K562 (cell line): Measurements from ENCODE around the gene OR13C2. TPM values are rescaled to one million over a fixed set of nuclear protein-coding genes. Genes with fewer than 3 reads are reported as not detected.

Experiments
- ATAC-seq: fragments of 200-7000 bp; cut with Tn5 transposase; 3 replicates; pipeline ENCODE4 v1.9.1; 2020; ENCODE audit warnings: moderate library complexity
- BruUV-seq: library from RNA; stranded (reverse); fragments of 400-500 nt; replicated peaks from 2 replicates; lab custom pipeline; 2021; lab: Mats Ljungman, UMichigan
- CTCF ChIA-PET: fragments of 300-600 bp; formaldehyde crosslinking; extraction: SDS; loops from one replicate; lab custom pipeline; 2021; ENCODE audit warnings: low intra/inter-chr PET ratio; lab: Yijun Ruan, JAX
- POLR2A ChIA-PET: fragments of 300-600, 350-650 bp; sonication (Branson Sonifier 250); formaldehyde crosslinking; extraction: SDS; loops from one replicate; lab custom pipeline; 2021; ENCODE audit warnings: antibody characterized with exemption, inconsistent platforms; lab: Yijun Ruan, JAX
- DNase-seq, 4 experiments: peaks; one replicate each; pipeline versions ENCODE4 v3.0.0 to v3.0.0-alpha.2; 2011 to 2018; ENCODE audit warnings: low spot score in 3 of 4, mixed read lengths in 3 of 4; ENCODE audit errors: extremely low read depth in 1 of 4
- FAIRE-seq: peaks from 2 replicates; lab custom pipeline; 2011; peaks lifted over from hg19 to GRCh38; lab: Jason Lieb, UNC
- H2AFZ ChIP-seq: 2 replicates; pipeline ENCODE4 v1.6.0; 2011; ENCODE audit warnings: low read depth, low read length, control low read depth, inconsistent platforms
- H3K27ac ChIP-seq: fragments of 200-600 bp; 3 replicates; pipeline ENCODE4 v1.8.0; 2011; ENCODE audit warnings: low read depth, mild to moderate bottlenecking, control low read depth, inconsistent platforms, low read length, moderate library complexity, mixed read lengths; ENCODE audit errors: extremely low read depth
- H3K27me3 ChIP-seq, 2 experiments: fragments of 300-600 bp in 1 of 2; 2 replicates in 1 of 2; 3 replicates in 1 of 2; pipeline versions ENCODE4 v1.6.0 to v1.8.0; 2011; ENCODE audit warnings: inconsistent platforms in 2 of 2, low read length in 2 of 2, mild to moderate bottlenecking in 1 of 2, mixed read lengths in 1 of 2, moderate library complexity in 1 of 2; ENCODE audit not compliant: control insufficient read depth in 2 of 2, insufficient read depth in 2 of 2
- H3K36me3 ChIP-seq: fragments of 300-600 bp; 3 replicates; pipeline ENCODE4 v1.8.0; 2011; ENCODE audit warnings: mild to moderate bottlenecking, low read length, inconsistent platforms; ENCODE audit not compliant: control insufficient read depth, insufficient read depth
- H3K4me1 ChIP-seq, 2 experiments: fragments of 200-600 bp in 1 of 2; replicated peaks in 1 of 2; 2 replicates in 1 of 2; 3 replicates in 1 of 2; pipeline versions ENCODE4 v1.5.1 to v1.8.0; 2011; ENCODE audit warnings: inconsistent platforms in 2 of 2, low read length in 2 of 2, mild to moderate bottlenecking in 1 of 2, mixed read lengths in 1 of 2, moderate library complexity in 1 of 2; ENCODE audit not compliant: control insufficient read depth in 2 of 2, insufficient read depth in 2 of 2
- H3K4me2 ChIP-seq: 2 replicates; pipeline ENCODE4 v1.6.1; 2011; ENCODE audit warnings: low read length, control low read depth, inconsistent platforms, mixed read lengths; ENCODE audit not compliant: insufficient read depth
- H3K4me3 ChIP-seq: fragments of 200-600 bp; sonication (generic), shearing (Covaris generic); 2 replicates; pipeline ENCODE4 v1.5.1; 2016; ENCODE audit warnings: control low read depth, inconsistent platforms
- H3K79me2 ChIP-seq: fragments of 200-600 bp; 3 replicates; pipeline ENCODE4 v1.8.0; 2011; ENCODE audit warnings: low read length, inconsistent platforms; ENCODE audit not compliant: control insufficient read depth, insufficient read depth
- H3K9ac ChIP-seq, 2 experiments: 2 replicates each; pipeline versions ENCODE4 v1.6.0 to v1.6.1; 2011; ENCODE audit warnings: low read depth in 2 of 2, low read length in 2 of 2, control low read depth in 1 of 2, inconsistent platforms in 1 of 2, mild to moderate bottlenecking in 1 of 2, mixed read lengths in 1 of 2; ENCODE audit not compliant: insufficient read depth in 1 of 2
- H3K9me1 ChIP-seq: one replicate; pipeline ENCODE4 v1.6.0; 2011; ENCODE audit warnings: inconsistent platforms, mild to moderate bottlenecking, low read length, moderate library complexity; ENCODE audit not compliant: control insufficient read depth, insufficient read depth
- H3K9me3 ChIP-seq: replicated peaks from 2 replicates; pipeline ENCODE4 v1.5.1; 2011; ENCODE audit warnings: low read depth, low read length, inconsistent platforms; ENCODE audit not compliant: control insufficient read depth, insufficient read depth
- H4K20me1 ChIP-seq: replicated peaks from 2 replicates; pipeline ENCODE4 v1.6.1; 2011; ENCODE audit warnings: low read length, inconsistent platforms, mixed read lengths; ENCODE audit not compliant: control insufficient read depth, insufficient read depth
- CBX5 ChIP-seq: IDR thresholded peaks from 2 replicates; pipeline ENCODE4 v1.6.1; 2014; ENCODE audit warnings: low read depth, borderline replicate concordance
- CEBPZ ChIP-seq: fragments of 150-350 bp; IDR thresholded peaks from 2 replicates; pipeline ENCODE4 v1.6.1; 2014; ENCODE audit warnings: low read depth, mild to moderate bottlenecking, low read length, borderline replicate concordance
- EGR1 ChIP-seq: fragments of 450-650 bp; conservative IDR thresholded peaks from 2 replicates; pipeline ENCODE4 v1.6.1; 2017; ENCODE audit warnings: mild to moderate bottlenecking
- HEY1 ChIP-seq: fragments of 250-450 bp; sonication (Bioruptor Pico); IDR thresholded peaks from 2 replicates; pipeline ENCODE4 v1.5.0; 2020; ENCODE audit warnings: mild to moderate bottlenecking, moderate library complexity, borderline replicate concordance
- KLF10 ChIP-seq: fragments of 250-450 bp; sonication (Bioruptor Pico); IDR thresholded peaks from 2 replicates; pipeline ENCODE4 v1.6.1; 2021; ENCODE audit warnings: matching md5 sums
- POLR2B ChIP-seq: fragments of 450-650 bp; IDR thresholded peaks from 2 replicates; pipeline ENCODE4 v1.6.1; 2018; ENCODE audit warnings: low read depth; ENCODE audit not compliant: partially characterized antibody
- ZKSCAN1 ChIP-seq: fragments of 150-350 bp; IDR thresholded peaks from 2 replicates; pipeline ENCODE4 v1.6.1; 2016; ENCODE audit warnings: low read depth, low read length
- ZNF165 ChIP-seq: fragments of 250-450 bp; sonication (Bioruptor Pico); IDR thresholded peaks from 2 replicates; pipeline ENCODE4 v1.4.0; 2020; ENCODE audit warnings: borderline replicate concordance
- ZNF197 ChIP-seq: fragments of 200-800 bp; sonication (Bioruptor generic); IDR thresholded peaks from 2 replicates; pipeline ENCODE4 v1.6.1; 2016; ENCODE audit warnings: low read depth, missing genetic modification characterization, missing compliant biosample characterization
- ZNF280B ChIP-seq: fragments of 250-450 bp; sonication (Bioruptor Pico); IDR thresholded peaks from 2 replicates; pipeline ENCODE4 v1.5.1; 2021; ENCODE audit warnings: mild to moderate bottlenecking
- ZNF311 ChIP-seq: fragments of 250-450 bp; sonication (Bioruptor Pico); IDR thresholded peaks from 2 replicates; pipeline ENCODE4 v1.4.0; 2020; ENCODE audit warnings: mild to moderate bottlenecking, moderate library complexity
- WGBS: fragments of 100-300 bp; shearing (Covaris generic); methylation state at CpG from one replicate; pipeline ENCODE4 v1.1.6; 2016; ENCODE audit warnings: low coverage, mixed read lengths; ENCODE audit not compliant: insufficient coverage; ENCODE audit errors: missing lambda C conversion rate; 5-methylcytosine and 5-hydroxymethylcytosine counted together
- in situ Hi-C: fragments of 300-500 bp; cut with MboI; formaldehyde crosslinking; loops from 4 replicates; pipeline ENCODE4 v1.15.0; 2018; ENCODE audit warnings: inconsistent platforms, mixed read lengths
- intact Hi-C: fragments of 100-400 bp; cut with micrococcal nuclease; formaldehyde crosslinking; loops from 2 replicates; pipeline ENCODE4 v1.14.2; 2022
- polyA plus RNA-seq, 8 experiments: library from polyadenylated mRNA; depleted of rRNA in 4 of 8; stranded (reverse) in 5 of 8; unstranded in 3 of 8; fragments of >200 nt; fragmentation: Nextera tagmentation in 2 of 8; fragmentation: Illumina TruSeq in 1 of 8; extraction: Ambion mirVana in 2 of 8; extraction: Trizol in 1 of 8; gene quantifications; 2 replicates each; pipeline versions ENCODE4 v1.2.1 to v1.2.3, GENCODE V29; 2011 to 2014; ENCODE audit warnings: inconsistent platforms in 1 of 8, missing spikeins in 1 of 8
- total RNA-seq, 7 experiments: library from RNA; depleted of rRNA in 6 of 7; stranded (reverse); fragments of >200 nt in 6 of 7; fragmentation: Illumina TruSeq in 2 of 7; extraction: Trizol in 2 of 7; gene quantifications; 2 replicates each; pipeline versions ENCODE4 v1.2.1 to v1.2.3, GENCODE V29; 2011 to 2021; ENCODE audit warnings: low replicate concordance in 1 of 7
- TF ChIP-seq, protein P1 (sequence below): fragments of 450-650 bp; IDR thresholded peaks from 2 replicates; pipeline ENCODE4 v1.7.0; 2016; ENCODE audit warnings: borderline replicate concordance

Gene OR13C2
- total and polyA plus RNA-seq, 9 of the 15 experiments (the other 6 are each of a cell fraction or from before 2014, with no cell fraction given): not detected

- ChIA-PET POLR2A (no interaction called here), CTCF (no interaction called here)
- DNase-seq (no peak), FAIRE-seq (no peak), ATAC-seq (no peak)
- Histone ChIP-seq H3K79me2 (no peaks in the 10 kb centered on the region), H3K9ac (no peak overlapping the region), H3K9me3 (no peaks in the 10 kb centered on the region), H3K36me3 (no peaks in the 10 kb centered on the region), H3K4me1 (no peaks in the 10 kb centered on the region), H3K9me1 (no peaks in the 10 kb centered on the region), H4K20me1 (no peaks in the 10 kb centered on the region), H2AFZ (no peak overlapping the region), H3K27me3 (no peaks in the 10 kb centered on the region), H3K4me2 (no peak overlapping the region), H3K4me3 (no peak overlapping the region), H3K27ac (no peak overlapping the region)
- WGBS: 3% methylated on average over 3 of the region's 3 CpGs
- no TSS peak for BruUV-seq
- TF ChIP-seq ZNF197 (CRISPR knock-in tag) (no peak), KLF10 (no peak), CBX5 (no peak), HEY1 (CRISPR knock-in tag) (no peak), CEBPZ (no peak), ZNF280B (CRISPR knock-in tag) (no peak), ZNF311 (CRISPR knock-in tag) (no peak), POLR2B (no peak), EGR1 (no peak), ZNF165 (CRISPR knock-in tag) (no peak), ZKSCAN1 (no peak)
- TF ChIP-seq, protein P1, sequence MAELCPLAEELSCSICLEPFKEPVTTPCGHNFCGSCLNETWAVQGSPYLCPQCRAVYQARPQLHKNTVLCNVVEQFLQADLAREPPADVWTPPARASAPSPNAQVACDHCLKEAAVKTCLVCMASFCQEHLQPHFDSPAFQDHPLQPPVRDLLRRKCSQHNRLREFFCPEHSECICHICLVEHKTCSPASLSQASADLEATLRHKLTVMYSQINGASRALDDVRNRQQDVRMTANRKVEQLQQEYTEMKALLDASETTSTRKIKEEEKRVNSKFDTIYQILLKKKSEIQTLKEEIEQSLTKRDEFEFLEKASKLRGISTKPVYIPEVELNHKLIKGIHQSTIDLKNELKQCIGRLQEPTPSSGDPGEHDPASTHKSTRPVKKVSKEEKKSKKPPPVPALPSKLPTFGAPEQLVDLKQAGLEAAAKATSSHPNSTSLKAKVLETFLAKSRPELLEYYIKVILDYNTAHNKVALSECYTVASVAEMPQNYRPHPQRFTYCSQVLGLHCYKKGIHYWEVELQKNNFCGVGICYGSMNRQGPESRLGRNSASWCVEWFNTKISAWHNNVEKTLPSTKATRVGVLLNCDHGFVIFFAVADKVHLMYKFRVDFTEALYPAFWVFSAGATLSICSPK: no peak
- intact Hi-C loops: loop anchor here (10.0 kb wide), 1 partner anchor 60 kb away; no protein-coding TSS in a partner anchor
- in situ Hi-C loops: no loop called here
Observed at GRCh38 chr9:104604801-104605200, 626 bp downstream of the OR13C2 start.
